ENCODE data around the gene NADSYN1.

Gene NADSYN1

GRCh38 chr11:71482216-71482615 is 29.2 kb downstream of the NADSYN1 start:
- no peaks in the 10 kb centered on the region for H3K27me3 ChIP-seq (ENCODE audit: insufficient read depth, low read length)
- H3K36me3 ChIP-seq (ENCODE audit: insufficient read depth, low read length), result peaks cover 53% of the 10 kb centered on the region
- no peaks in the 10 kb centered on the region for H3K4me1 ChIP-seq (ENCODE audit: insufficient read depth, low read length, severe bottlenecking)
- H3K9ac ChIP-seq (ENCODE audit: low read length), result no peak overlapping the region
- H4K20me1 ChIP-seq (ENCODE audit: insufficient read depth, low read length), result no peaks in the 10 kb centered on the region
- H3K79me2 ChIP-seq (ENCODE audit: insufficient read depth, low read length), result no peaks in the 10 kb centered on the region
- H3F3A ChIP-seq (ENCODE audit: insufficient read depth, low read length), result no peaks in the 10 kb centered on the region
- no peaks in the 10 kb centered on the region for H3K9me3 ChIP-seq (ENCODE audit: low read length)
- H3K4me2 ChIP-seq (ENCODE audit: low read length), result no peak overlapping the region
- H3K27ac ChIP-seq (ENCODE audit: low read depth, low read length, poor library complexity, severe bottlenecking), result no peak overlapping the region
- TF ChIP-seq CTCF (IDR thresholded peaks at IDR 0.05; ENCODE audit: low read length), result no peak
- no peak for TF ChIP-seq EZH2 (IDR thresholded peaks at IDR 0.05; ENCODE audit: borderline replicate concordance, low read length)
- no peak overlapping the region for H2AFZ ChIP-seq (ENCODE audit: low read length)
- H3K4me3 ChIP-seq (ENCODE audit: low read depth, low read length, poor library complexity, severe bottlenecking), result no peak overlapping the region
- no peaks in the 10 kb centered on the region for H3K9me2 ChIP-seq (ENCODE audit: low read depth, low read length)

GRCh38 chr11:71482746-71483364 is 29.9 kb downstream of the NADSYN1 start:
- H3K4me3 ChIP-seq (ENCODE audit: low read depth, low read length, poor library complexity, severe bottlenecking), result no peak overlapping the region
- H3K36me3 ChIP-seq (ENCODE audit: insufficient read depth, low read length), result peaks cover 50% of the 10 kb centered on the region
- H3K4me1 ChIP-seq (ENCODE audit: insufficient read depth, low read length, severe bottlenecking), result no peaks in the 10 kb centered on the region

GRCh38 chr11:71483692-71484091 is 30.7 kb downstream of the NADSYN1 start:
- Histone ChIP-seq H3K4me2 (ENCODE audit: low read length) (no peak overlapping the region), H3K36me3 (ENCODE audit: insufficient read depth, low read length) (peaks cover 49% of the 10 kb centered on the region), H3K27me3 (ENCODE audit: insufficient read depth, low read length) (no peaks in the 10 kb centered on the region)

More at GRCh38 chr11:71482746-71483364, 29.9 kb downstream of the NADSYN1 start:
- H3K27me3 ChIP-seq (ENCODE audit: insufficient read depth, low read length), result no peaks in the 10 kb centered on the region
- no peaks in the 10 kb centered on the region for H3K9me3 ChIP-seq (ENCODE audit: low read length)
- H3K27ac ChIP-seq (ENCODE audit: low read depth, low read length, poor library complexity, severe bottlenecking), result no peak overlapping the region
- no peak overlapping the region for H3K9ac ChIP-seq (ENCODE audit: low read length)
- no peaks in the 10 kb centered on the region for H3F3A ChIP-seq (ENCODE audit: insufficient read depth, low read length)
- H3K4me2 ChIP-seq (ENCODE audit: low read length), result no peak overlapping the region
- no peaks in the 10 kb centered on the region for H3K9me2 ChIP-seq (ENCODE audit: low read depth, low read length)
- no peaks in the 10 kb centered on the region for H3K79me2 ChIP-seq (ENCODE audit: insufficient read depth, low read length)
- no peaks in the 10 kb centered on the region for H4K20me1 ChIP-seq (ENCODE audit: insufficient read depth, low read length)
- no peak for TF ChIP-seq CTCF (IDR thresholded peaks at IDR 0.05; ENCODE audit: low read length)
- H2AFZ ChIP-seq (ENCODE audit: low read length), result no peak overlapping the region

More at GRCh38 chr11:71483692-71484091, 30.7 kb downstream of the NADSYN1 start:
- no peak overlapping the region for H3K9ac ChIP-seq (ENCODE audit: low read length)
- no peaks in the 10 kb centered on the region for H3K9me3 ChIP-seq (ENCODE audit: low read length)
- H3K79me2 ChIP-seq (ENCODE audit: insufficient read depth, low read length), result no peaks in the 10 kb centered on the region
- H3K27ac ChIP-seq (ENCODE audit: low read depth, low read length, poor library complexity, severe bottlenecking), result no peak overlapping the region
- H3K9me2 ChIP-seq (ENCODE audit: low read depth, low read length), result no peaks in the 10 kb centered on the region
- H3F3A ChIP-seq (ENCODE audit: insufficient read depth, low read length), result no peaks in the 10 kb centered on the region
- TF ChIP-seq CTCF (IDR thresholded peaks at IDR 0.05; ENCODE audit: low read length), result no peak
- TF ChIP-seq EZH2 (IDR thresholded peaks at IDR 0.05; ENCODE audit: borderline replicate concordance, low read length), result no peak
- no peaks in the 10 kb centered on the region for H4K20me1 ChIP-seq (ENCODE audit: insufficient read depth, low read length)
- H2AFZ ChIP-seq (ENCODE audit: low read length), result no peak overlapping the region
- no peak overlapping the region for H3K4me3 ChIP-seq (ENCODE audit: low read depth, low read length, poor library complexity, severe bottlenecking)
- no peaks in the 10 kb centered on the region for H3K4me1 ChIP-seq (ENCODE audit: insufficient read depth, low read length, severe bottlenecking)
